HG03095 (cell line): ENCODE measurements around the gene TMTC1.

Source experiments
- ATAC-seq: cut with Tn5 transposase; IDR thresholded peaks from one replicate; pipeline ENCODE4 v1.9.1; 2021; ENCODE audit warnings: moderate library complexity; ENCODE audit not compliant: unreplicated experiment

The TMTC1 gene

DNA sequence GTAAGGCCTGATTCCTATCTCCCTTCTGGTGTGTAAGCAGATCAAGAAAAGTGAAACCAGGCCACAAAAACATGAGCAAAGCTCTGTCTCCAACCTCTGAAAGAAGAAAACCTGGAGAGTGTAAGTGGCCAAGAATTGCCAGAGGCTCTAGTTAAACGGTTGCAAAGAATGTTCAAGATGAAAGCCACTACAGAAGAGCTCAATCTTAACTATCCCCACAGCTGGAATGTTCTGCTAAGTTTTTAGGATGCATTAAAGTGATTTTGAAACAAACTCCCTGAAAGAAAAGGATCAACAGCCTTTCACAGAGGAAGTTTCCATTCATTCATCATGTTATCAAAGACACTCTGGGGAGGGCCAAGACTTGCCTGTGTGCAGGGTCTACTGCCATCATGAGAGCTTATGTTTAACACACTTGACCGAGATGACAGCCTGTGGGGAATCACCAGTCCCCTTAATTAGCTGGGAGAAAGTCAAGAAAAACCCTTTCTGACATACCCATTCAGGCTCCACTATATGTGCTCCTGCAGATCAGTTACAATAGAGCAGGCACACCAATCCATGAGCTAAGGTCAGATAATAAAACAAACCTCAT lies 158.3 kb downstream of the TMTC1 start:
- no peak for ATAC-seq

DNA sequence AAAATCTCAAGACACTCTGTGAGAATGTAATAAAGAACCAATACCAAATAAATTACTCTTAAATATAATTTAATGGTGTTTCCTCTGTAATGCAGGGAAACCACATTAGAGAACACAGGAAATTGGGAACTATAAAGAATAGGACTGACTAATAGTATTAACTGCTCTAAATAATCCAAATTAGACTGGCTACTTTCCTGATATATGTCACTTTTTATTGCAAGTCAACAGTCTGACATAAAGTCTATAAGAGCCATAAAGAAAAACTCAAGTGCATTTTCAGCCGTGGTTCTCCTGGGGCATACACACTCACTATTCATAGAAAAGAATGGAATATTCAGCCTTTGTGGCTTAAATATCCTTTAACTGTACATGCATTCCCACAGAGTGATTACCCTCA lies 161.5 kb downstream of the TMTC1 start:
- ATAC-seq = no peak

DNA sequence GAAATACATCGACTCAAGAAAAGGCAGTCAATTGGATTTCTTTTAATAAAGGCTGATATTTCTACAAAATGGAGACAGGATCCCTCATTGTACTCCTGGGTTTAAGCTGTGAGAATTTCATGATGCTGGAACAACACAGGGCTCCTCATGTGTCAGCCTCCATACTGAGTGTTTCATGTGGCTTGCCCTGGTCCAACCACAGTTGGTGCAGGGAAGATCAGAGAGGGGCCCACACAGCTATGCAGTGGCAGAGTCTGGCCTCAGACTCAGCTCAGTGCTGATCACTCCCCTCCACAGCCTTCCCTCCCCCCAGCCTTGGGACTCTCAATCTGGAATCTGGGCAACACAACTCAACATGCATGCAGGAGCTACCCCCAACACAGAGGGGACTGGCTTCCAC lies 163.7 kb downstream of the TMTC1 start:
- ATAC-seq = no peak

DNA sequence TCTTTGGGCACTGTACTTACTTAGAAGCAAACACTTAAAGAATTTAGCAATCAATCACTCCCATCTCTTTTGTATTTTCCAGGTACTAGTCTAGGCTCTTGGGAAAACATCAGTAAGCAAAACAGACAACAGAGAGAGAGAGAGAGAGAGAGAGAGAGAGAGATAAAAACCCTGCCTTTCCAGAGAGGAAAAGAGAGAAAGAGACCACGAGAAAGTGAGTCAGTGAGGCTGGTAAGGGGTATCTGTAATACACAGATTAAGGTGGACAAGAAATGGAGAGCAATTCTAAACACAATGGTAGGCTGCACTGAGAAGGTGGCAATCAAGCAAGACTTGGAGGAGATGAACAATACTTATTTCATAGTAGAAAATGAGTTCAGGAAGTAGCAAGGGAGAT lies 166.3 kb downstream of the TMTC1 start:
- ATAC-seq = no peak

DNA sequence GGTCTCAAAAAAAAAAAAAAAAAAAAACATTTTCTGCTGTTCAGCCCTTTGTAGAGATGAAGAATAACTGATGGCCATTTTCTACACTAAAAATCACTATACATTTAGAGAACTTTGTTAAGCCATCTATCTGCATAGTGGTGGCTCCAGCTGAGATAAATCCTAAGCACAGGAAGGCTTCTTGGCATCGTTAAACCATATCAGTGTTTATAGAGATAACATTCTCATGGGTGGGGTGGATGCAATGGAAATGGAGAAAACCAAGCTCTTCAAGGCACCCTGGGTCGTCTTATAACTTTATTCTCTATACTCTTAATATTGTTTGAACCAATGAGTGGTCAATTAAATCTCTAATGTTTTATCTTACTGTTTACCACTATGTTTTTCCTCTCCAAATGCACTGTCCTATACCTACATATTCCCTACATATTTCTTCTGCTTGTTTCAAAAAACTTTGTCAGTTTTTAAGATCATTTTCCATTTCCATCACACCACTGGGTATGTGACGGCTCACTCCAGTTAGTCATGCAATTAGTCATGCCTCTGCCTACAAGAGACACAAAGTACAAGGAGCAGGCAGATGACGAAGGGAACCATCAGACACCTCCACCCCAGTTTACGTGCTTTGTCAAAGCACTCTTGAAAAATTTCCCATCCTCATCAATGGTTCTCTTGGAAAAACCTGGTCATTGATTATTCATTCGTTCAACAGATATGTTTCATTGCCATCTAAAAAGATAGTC lies 166.9 kb downstream of the TMTC1 start:
- no peak for ATAC-seq

DNA sequence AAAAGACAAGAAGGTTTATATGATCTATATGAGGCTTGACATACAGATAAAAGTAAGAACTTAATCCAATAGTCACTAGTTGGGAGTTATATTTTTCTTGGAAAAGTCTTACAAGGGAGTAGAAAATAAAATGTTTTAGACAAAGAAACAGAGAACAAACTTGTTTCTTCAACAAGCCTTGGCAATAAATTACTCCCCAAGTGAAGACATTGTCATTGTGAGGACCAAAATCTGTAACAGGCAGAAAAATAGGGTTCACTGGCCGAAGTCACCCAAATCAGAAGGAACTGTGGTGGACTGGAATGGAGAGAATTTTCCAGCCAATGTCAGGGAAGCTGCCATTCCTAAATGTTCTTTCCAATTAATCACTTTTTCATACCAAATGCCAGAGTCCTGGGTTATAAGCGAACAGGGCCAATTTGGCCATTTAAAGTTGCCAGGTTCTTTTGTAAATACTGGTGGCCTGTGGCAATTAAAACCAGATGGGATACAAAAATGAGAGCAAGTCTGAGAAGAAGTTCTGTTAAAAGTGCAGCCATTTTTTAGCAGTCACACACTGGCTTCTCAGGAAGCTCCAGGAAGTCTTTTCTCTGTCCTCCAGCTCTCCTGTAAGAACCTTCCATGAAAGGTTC lies 168.9 kb downstream of the TMTC1 start:
- ATAC-seq = no peak

DNA sequence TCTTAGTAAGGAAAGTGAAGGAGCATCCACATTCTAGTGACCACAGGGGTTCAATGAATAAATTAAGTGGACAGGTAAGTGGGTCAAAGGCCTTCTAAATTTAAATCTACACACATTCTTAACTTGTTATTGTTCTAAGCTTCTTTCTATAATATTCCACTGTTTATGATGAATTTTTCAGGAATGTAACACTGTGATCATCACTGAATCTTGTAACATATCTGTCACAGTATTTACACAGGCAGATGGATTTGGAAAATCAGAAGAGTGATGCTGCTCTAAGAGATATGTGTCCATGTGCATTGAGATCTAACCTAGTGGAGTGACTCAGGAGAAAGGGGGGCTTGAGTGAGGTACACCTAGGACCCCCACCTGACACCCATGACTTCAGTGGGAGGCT lies 170.8 kb downstream of the TMTC1 start:
- no peak for ATAC-seq

DNA sequence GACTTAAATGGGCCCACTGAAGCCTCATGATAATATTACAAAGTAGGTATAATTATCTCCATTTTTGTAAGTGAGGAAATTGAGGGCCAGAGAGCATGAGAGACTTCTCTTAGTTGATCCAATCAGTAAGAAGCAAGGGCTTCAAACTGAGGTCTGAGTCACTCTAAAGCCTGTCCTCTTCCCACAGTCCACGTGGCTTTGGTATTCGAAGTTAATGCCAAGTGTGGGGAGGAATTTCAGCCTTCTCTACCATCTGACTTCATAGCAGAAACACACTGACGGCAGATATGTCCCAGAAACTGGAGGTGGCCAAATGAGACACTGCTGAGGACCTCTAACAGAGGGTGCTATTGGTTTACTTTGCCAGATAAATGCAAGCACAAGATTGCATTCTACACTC lies 171.8 kb downstream of the TMTC1 start:
- ATAC-seq = no peak

DNA sequence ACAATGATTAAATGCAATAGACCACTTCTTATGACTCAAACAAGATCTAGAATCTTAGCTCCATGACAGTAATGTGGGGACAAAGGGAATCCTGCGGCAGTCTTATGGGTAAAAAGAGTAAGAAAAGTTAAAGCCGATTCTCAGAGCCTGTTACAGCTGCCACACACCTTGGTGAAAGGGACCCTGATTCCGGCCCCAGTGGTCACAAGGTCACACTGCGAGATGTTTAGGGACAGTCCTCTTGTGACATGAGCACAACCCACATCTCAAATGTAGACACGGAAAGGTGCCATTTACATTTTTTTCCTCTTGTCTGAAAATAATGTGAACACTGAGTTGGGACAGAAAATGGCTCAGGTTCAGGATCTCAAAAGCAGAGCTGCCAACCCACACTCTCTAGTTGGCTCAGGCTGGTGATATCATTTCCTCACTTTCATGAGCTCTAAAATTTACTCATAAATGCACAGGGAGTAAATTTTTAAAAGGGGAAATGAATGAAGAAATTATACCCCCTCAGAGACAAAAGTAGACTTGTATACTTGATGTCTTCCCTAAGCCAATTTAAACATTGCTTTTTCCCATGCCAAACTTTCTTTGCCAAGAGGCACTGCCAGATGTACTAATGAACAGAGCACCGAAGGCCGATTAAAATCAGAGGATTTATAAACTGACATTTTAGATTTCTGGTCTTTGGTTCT lies 173.1 kb downstream of the TMTC1 start:
- ATAC-seq = no peak

DNA sequence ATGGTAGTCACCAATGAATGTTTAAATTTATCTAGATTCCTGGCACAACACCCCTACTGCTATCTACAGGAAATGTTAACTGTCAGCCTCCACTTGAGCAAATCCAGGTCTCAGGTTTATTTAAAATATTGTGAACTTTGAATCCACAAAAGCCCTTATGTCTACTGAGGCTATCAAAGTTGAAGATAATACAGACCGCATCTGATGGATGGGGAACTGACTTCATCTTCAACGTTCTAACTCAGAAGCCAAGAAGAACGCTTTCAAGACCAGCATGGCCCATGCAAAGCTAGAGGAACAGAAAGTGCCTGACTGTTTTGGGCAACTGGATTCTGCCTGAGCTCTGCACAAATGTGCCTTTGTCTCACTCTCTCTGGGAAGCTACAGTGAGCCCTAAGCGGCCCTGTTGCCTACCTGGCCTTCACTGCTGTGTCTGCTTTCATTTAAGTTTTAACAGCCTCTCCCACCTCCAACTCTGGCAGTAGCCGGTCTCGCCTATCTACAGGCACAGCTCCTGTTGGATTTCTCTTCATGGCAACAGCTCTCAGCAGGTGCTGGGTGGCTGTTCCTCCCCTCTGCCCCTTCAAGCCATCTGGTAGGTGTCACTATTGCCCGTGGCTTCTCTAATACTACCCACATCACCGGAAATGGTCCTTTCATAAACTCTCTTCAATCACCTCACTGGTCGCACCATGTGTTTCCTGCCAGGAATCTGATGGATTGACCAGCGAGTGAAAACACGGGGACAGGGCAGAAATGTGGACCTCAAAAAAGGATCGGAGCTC lies 174.1 kb downstream of the TMTC1 start:
- ATAC-seq = no peak

DNA sequence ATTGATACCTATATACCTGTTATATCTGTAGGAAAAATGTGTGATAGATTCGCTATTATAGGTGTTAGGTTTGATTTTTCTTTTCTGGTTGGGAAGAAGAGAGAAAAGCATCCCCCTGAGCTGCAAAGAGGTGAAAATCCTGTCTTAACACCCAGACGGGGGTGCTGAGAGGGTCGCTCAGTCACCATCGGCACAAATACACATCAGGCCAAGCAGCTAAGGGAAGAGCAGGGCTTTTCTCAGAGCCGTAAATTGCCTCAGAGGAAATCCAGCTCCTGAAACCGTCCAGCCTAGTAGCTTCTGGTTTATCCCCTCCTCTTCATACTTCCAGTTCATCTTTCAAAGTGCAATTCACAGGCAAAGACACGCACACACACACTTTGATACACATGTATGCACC lies 175.2 kb downstream of the TMTC1 start:
- ATAC-seq = no peak

DNA sequence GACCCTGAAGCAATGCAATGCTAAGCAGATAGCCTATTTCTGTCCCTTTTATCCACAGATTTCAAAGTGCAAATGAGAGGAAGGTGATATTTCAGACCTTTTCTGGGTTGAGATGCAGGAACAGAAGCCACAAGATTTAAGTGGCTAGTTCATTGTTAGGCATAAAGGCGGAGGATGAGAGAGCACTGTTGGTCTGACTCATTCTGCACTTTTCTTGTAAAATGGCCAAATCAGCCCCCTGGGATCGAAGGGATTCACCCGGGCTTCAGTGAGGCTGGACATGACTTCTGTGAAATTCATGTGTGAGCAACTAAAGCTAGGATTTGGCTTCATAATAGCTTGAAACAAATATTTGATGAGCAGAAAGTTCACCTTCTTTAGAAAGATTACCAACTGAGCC lies 184.4 kb downstream of the TMTC1 start:
- ATAC-seq = no peak

DNA sequence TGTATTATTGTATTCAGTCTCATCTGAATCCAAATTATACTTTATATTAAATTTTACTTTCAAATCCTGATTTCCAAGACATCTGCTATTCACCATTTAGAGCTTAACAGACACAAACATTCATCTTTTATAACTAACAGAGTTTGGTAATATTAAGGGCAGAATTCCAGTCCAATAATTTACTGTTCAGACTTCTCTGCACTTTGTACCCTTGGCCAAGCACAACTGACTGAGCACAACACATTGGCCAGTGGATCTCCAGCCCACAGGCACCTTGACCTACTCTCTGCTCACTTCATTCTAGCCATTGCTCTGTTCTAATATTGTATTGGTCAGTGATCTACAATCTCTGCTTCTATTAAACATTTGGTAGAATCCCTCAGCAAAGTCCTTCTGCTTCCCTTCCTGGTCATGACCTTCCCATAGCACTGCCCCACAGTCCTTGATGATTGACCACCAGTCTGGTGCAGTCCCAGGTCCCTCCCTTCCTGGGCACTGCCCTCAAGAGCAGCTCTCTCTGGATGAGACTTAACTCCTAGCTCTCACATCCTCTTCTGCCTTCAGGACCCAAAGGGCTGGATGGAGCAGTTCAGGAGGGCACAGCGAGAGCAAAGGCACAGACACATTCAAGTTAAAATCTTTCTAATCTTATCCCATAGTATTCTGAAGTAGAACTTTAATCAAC lies 188.5 kb downstream of the TMTC1 start:
- ATAC-seq = no peak

DNA sequence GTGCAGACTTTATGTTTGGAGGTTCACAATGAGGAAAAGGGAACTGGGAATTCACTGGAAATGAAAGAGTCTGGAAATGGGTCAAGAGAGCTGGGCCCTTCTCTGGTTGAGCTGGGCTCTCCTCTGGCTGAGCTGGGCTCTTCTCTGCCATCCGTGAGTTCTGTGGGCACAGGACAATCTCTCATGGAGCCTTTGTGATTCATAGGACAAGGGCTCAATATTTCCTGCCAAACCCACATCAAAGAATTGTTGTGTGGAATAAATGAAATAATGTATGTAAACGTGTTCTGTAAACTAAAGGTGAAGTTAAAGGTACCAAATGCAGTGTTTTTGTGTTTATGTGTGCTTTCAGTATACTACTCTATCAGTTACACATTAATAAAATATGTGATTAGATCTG lies 190.7 kb downstream of the TMTC1 start:
- ATAC-seq = no peak

DNA sequence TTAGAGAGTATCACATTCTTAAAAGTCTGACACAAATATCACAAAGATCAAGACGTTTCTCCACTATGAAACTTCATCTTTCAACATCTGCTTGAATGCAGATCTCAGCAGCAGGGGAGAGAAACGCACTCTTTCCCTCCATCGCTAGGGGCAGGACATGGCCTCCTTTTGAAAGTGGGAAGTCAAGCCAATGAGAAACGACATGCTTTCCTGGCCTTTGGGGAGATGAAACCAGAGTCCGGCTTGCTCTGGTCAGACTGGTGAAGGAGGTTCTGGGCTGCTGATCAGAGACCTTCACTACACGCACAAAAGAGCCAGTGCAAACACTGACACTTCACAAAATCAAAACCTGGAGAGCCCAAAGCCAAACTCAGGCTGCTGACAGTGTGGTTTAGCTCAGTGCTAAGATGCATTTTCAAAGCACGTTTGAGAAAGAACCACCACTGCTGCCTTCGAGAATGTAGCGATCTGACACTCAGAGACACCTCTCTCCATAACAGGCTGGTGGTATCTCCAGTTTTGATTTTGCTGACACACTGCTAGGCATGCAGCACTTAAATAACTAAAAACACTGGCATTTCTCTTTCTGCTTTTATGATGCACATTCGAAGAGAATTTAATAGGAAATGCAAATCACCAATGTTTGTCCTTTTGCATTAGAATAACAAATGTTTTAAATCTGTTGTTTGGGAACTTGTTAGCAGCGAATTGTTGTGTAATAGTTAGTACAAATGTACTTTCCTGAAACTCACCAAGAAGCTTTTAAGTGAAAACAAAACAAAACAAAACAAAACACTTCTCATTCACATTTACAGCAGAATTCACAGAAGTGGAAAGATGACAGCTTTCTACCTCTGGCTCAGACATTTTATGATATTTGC lies 192.4 kb downstream of the TMTC1 start:
- ATAC-seq = no peak

DNA sequence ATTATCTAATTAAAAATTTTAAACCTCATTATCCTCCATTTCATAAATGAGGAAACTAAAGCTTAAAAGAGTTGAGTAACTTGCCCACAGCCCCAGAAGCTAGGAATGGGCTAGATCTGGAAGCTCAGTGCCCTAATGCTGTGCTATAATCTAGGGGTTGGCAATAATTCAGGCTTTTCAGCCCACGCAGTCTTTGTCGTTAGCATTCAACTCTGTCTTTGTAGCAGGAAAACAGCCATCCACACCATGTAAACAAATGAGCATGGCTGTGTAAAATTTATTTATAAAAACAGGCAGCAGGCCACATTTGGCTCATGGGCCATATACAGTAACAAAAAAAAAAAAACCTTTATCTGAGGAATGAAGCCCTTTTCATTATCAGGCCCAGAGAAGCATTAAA lies 193.9 kb downstream of the TMTC1 start:
- ATAC-seq = no peak

DNA sequence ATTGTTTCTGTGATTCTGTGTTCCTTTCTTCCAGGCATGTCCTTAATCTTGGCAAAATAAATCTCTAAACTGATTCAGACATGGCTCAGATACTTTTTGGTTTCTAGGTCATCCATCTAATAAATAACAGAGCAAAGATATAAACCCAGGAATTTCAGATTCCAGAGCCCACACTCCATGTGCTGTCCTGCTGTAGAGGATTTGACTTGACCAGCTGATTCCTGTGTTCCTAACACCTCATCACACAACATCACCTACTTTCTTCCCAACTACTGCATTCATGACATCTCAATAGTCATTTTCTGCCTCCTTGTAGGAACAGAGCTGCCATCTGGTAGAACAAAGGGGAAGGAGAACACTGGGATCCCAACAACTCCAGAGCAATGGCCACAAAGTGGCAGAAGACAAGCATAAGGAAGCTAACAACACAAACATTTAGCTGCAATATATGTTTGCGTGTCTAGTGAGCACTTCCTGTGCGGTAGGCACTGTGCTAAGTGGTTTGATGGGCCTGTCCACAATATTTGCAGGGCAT lies 194.4 kb downstream of the TMTC1 start:
- ATAC-seq = no peak

DNA sequence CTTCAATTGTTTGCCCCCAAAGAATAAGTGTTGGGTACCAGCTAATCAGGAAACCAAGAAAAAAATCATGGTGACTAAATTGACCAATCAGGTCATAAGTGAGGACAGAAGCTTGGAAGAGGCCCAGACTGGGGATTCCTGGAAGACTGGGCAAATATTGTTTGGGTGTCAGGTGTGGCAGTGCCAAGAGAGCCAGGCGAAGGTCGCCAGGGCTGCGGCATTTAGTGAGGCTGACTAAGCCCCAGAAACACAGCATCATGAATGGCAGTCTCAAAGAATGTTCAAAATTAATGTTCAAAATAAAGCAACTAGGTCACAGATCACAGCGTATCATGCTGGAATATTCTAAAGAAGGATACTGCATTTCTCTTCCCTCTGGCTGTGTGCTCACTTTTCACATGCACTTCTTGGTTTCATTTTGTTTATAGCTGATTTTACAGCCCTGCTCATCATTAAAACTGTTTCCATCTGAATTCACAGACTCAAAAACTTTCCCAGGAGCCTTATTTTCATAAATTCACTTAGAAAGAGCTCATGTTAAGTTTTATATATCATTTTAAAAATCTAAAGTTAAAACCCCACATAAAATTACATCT lies 201.0 kb downstream of the TMTC1 start:
- no peak for ATAC-seq

DNA sequence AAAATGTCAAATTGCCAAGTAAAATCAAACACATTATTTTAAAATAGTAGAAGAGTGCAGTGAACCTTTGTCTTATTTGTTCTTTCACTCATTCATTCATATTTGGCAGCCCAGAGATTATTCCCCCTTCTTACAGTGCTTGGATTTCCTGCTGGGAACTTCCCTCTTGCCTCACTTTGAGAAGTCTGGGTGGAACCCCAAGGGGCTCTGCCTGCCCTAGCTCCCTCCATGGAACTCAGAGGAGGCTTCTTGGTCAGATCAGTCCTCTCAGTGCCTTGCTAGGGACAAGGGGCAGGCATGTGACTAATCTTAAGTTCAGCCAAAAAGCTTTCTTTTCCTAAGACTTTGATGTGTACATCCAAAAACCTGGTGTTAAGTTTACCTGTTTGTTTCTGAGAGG lies 201.6 kb downstream of the TMTC1 start:
- no peak for ATAC-seq
